HS-27A (cell line): Measurements from ENCODE around the gene TRAF3.
"Not testable (repeated sequence)": the region's sequence is repeated elsewhere in the genome, so short reads cannot be mapped to it uniquely, and the experiment has no call there.

Source experiments
- DNase-seq: peaks from one replicate; pipeline ENCODE4 v3.0.0-alpha.2; 2012; ENCODE audit warnings: low read depth, missing footprints

The TRAF3 gene

GRCh38 chr14:102866982-102867761 lies 89.9 kb downstream of the TRAF3 start:
- DNase-seq: no peak

GRCh38 chr14:102867826-102868580 lies 90.8 kb downstream of the TRAF3 start:
- DNase-seq: no peak

GRCh38 chr14:102868956-102869547 lies 91.8 kb downstream of the TRAF3 start:
- DNase-seq: no peak

- no peak for DNase-seq
These were observed 93.0 kb downstream of the TRAF3 start for GRCh38 chr14:102870246-102870645.

GRCh38 chr14:102870994-102871831 lies 94.0 kb downstream of the TRAF3 start:
- DNase-seq: no peak

GRCh38 chr14:102872020-102872419 lies 94.8 kb downstream of the TRAF3 start:
- DNase-seq: no peak

- no peak for DNase-seq
These were observed 95.9 kb downstream of the TRAF3 start for GRCh38 chr14:102873131-102873530.

GRCh38 chr14:102873546-102874061 lies 96.4 kb downstream of the TRAF3 start:
- no peak for DNase-seq

GRCh38 chr14:102875652-102876051 lies 98.4 kb downstream of the TRAF3 start:
- DNase-seq: no peak

GRCh38 chr14:102877511-102877910 lies 100.3 kb downstream of the TRAF3 start:
- not testable (repeated sequence) for DNase-seq

- no peak for DNase-seq
These were observed 101.1 kb downstream of the TRAF3 start for GRCh38 chr14:102878174-102878969.

- no peak for DNase-seq
These were observed 101.8 kb downstream of the TRAF3 start for GRCh38 chr14:102878970-102879460.

- no peak for DNase-seq
These were observed 105.1 kb downstream of the TRAF3 start for GRCh38 chr14:102882226-102882906.

GRCh38 chr14:102883089-102883541 lies 105.9 kb downstream of the TRAF3 start:
- DNase-seq: no peak

GRCh38 chr14:102883554-102883953 lies 106.3 kb downstream of the TRAF3 start:
- DNase-seq: no peak

- no peak for DNase-seq
These were observed 108.6 kb downstream of the TRAF3 start for GRCh38 chr14:102885737-102886447.

GRCh38 chr14:102888748-102889147 lies 111.5 kb downstream of the TRAF3 start:
- DNase-seq: no peak

GRCh38 chr14:102889615-102890014 lies 112.4 kb downstream of the TRAF3 start:
- no peak for DNase-seq

GRCh38 chr14:102891111-102891510 lies 113.9 kb downstream of the TRAF3 start:
- no peak for DNase-seq
